Astrocyte (in vitro differentiated cells and primary cell): ENCODE results near the gene ADARB2.
"Not testable (repeated sequence)": the region's sequence is repeated elsewhere in the genome, so short reads cannot be mapped to it uniquely, and the experiment has no call there.

ENCODE experiments used
- EZH2 ChIP-seq: IDR thresholded peaks from 2 replicates; pipeline ENCODE4 v1.6.1; 2012; ENCODE audit warnings: mild to moderate bottlenecking, low read length, inconsistent platforms; ENCODE audit not compliant: insufficient read depth
- TF ChIP-seq, protein P1 (sequence below): IDR thresholded peaks from 2 replicates; pipeline ENCODE4 v1.5.1; 2011; ENCODE audit warnings: low read depth, mild to moderate bottlenecking, inconsistent platforms, low read length, moderate library complexity; ENCODE audit not compliant: insufficient read depth

DNA sequence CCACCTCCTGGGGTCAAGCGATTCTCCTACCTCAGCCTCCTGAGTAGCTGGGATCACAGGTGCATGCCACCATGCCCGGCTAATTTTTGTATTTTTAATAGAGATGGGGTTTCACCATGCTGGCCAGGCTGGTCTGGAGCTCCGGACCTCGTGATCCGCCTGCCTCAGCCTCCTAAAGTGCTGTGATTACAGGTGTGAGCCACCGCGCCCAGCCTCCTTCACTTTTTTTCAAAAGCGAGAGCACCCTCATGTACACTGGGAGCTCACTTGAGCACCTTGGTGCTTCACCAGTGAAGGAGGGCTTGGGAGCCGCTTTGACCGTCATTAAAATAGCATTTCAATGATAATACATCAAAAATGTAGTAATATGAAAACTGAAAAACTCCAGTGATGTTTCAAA is 578.8 kb downstream of the ADARB2 start:
- TF ChIP-seq, protein P1, sequence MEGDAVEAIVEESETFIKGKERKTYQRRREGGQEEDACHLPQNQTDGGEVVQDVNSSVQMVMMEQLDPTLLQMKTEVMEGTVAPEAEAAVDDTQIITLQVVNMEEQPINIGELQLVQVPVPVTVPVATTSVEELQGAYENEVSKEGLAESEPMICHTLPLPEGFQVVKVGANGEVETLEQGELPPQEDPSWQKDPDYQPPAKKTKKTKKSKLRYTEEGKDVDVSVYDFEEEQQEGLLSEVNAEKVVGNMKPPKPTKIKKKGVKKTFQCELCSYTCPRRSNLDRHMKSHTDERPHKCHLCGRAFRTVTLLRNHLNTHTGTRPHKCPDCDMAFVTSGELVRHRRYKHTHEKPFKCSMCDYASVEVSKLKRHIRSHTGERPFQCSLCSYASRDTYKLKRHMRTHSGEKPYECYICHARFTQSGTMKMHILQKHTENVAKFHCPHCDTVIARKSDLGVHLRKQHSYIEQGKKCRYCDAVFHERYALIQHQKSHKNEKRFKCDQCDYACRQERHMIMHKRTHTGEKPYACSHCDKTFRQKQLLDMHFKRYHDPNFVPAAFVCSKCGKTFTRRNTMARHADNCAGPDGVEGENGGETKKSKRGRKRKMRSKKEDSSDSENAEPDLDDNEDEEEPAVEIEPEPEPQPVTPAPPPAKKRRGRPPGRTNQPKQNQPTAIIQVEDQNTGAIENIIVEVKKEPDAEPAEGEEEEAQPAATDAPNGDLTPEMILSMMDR = not testable (repeated sequence)
- TF ChIP-seq EZH2 = not testable (repeated sequence)
